GM18499 (cell line): ENCODE results near the gene PDK4.
"Not testable (repeated sequence)": the region's sequence is repeated elsewhere in the genome, so short reads cannot be mapped to it uniquely, and the experiment has no call there.

ENCODE experiments used
- ATAC-seq: cut with Tn5 transposase; IDR thresholded peaks from one replicate; pipeline ENCODE4 v1.9.1; 2021; ENCODE audit warnings: moderate number of reproducible peaks; ENCODE audit not compliant: insufficient read depth, unreplicated experiment

The PDK4 gene

DNA sequence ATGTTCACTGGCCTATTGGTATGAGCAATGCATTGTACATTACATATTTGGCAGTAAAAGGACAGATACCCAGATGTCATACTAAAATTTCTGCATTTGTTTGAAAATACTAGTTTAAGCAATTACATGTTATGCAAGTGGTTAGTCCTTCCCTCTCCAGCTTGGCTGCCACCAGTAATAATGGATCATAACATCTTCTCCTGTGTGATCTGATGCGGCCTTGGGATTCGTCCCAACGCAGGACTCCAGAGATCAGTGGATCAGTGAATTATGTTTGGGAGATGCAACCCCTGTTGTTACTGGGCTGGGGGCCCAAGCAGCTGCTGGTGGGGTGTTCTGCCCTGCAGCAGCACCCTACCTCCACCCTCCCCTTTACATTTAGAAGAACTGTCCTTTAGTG lies 11.2 kb upstream of the PDK4 start:
- no peak for ATAC-seq

GRCh38 chr7:95605275-95605674 lies 9.0 kb upstream of the PDK4 start:
- ATAC-seq, result no peak

- ATAC-seq, result not testable (repeated sequence)
These were observed 8.5 kb upstream of the PDK4 start for GRCh38 chr7:95604811-95605210.

DNA sequence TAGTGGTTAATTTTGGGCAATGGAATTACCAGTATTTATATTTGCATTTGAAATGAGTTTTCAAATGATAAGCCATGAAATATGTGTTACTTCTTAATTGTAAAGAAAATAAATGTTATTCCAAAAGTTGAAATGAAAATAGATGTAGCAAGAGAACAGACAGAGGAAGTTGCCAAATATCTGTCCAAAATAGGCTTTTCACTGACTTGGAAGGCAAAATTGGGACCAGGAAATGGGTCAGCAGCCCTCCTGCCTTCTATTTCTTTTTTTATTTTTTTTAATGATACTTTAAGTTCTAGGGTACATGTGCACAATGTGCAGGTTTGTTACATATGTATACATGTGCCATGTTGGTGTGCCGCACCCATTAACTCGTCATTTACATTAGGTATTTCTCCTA lies 8.1 kb upstream of the PDK4 start:
- ATAC-seq, result not testable (repeated sequence)

GRCh38 chr7:95602421-95602820 lies 6.1 kb upstream of the PDK4 start:
- ATAC-seq, result no peak

- ATAC-seq, result no peak
These were observed 5.0 kb upstream of the PDK4 start for GRCh38 chr7:95601316-95601715.

DNA sequence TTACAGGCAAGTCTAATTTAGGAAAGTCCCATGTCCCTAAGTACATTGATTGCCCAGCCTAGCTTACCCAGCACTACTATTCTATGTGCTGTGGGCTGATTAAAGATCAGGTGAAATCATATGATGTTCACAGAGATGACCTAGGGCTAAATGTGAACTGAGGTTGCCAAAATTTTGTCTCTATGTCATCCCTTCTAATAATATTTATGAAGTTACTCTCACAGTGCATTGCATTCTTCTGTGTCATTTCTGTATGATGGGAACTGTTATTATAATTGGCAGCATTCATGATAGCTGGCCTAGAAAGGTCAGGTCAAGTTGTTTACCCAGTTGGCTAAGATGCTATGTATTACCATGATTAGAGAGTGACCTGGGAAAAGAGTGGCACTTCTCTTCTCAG lies 2.8 kb upstream of the PDK4 start:
- no peak for ATAC-seq

GRCh38 chr7:95598511-95598910 lies 2.2 kb upstream of the PDK4 start:
- ATAC-seq, result no peak

- no peak for ATAC-seq
These were observed 544 bp downstream of the PDK4 start for GRCh38 chr7:95595746-95596197.

DNA sequence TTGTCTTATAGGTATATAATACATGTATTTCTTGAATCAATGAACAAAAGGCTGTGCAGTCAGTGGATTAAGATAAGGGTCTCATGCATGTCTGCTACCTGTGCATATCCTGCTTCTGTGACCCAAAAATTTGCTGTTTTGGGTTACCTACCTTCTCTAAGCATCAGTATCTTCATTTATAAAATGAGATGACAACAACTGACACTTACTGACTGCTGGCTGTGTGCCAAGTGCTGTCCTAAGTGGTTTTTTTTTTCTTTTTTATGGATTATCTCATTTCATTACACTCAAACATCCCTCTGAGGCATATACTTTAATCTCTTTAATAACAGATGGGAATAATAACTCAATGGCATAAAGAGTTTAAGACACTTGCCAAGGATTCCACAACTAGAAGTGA lies 2.1 kb downstream of the PDK4 start:
- no peak for ATAC-seq

DNA sequence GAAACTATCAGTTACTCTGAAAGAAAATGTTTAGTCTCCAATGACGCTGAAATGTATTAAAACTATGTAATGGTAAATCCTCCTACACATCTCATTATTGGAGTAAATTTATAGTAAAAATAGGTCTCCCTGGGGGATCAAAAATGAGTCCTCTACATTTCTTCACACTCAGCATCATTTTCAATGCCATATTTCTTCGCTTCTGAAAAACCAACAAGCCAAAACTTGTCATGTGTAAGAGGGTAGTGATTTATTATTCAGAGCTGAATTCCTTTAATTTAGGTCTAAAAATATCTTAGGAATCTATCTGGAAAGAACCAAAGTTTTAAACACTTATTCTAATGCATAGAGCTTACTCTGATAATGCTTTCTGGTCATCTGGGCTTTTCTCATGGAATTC lies 3.0 kb downstream of the PDK4 start:
- no peak for ATAC-seq

- no peak for ATAC-seq
These were observed 3.7 kb downstream of the PDK4 start for GRCh38 chr7:95592570-95592969.

- no peak for ATAC-seq
These were observed 5.7 kb downstream of the PDK4 start for GRCh38 chr7:95590387-95591248.

- no peak for ATAC-seq
These were observed 6.5 kb downstream of the PDK4 start for GRCh38 chr7:95589766-95590165.

DNA sequence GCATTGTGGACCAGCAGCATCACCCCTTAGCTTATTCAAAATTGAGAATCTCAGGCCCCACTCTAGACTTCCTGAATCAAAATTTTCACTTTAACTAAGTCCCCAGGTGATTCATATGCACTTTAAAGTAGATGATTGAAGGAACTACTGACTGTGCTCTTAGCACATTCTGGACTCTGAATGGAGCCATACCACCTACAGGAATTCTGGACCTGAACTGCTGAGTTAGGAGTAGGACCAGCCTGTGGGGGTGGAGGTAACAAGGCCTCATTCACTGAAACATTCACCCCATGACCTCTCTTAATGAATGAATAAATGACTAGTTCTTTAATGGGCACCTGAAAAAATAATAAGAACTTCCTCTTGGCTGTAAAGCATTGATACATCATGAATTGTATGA lies 7.3 kb downstream of the PDK4 start:
- no peak for ATAC-seq

DNA sequence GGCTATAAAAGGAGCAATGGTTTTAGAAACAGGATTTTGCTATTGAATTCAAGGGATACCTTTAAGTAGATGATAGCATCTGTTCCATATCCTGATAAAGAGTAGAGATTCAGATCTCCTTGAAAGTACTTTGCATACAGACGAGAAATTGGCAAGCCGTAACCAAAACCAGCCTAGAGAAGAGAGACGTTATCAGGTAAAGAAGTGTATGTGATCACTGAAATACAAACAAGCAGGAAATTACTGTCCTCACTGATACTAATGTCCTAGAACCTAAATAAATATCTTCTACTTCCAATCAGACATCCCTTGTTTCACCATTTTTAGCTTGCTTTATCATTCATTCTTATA lies 9.4 kb downstream of the PDK4 start:
- no peak for ATAC-seq

GRCh38 chr7:95585426-95585789 lies 10.9 kb downstream of the PDK4 start:
- ATAC-seq, result no peak

DNA sequence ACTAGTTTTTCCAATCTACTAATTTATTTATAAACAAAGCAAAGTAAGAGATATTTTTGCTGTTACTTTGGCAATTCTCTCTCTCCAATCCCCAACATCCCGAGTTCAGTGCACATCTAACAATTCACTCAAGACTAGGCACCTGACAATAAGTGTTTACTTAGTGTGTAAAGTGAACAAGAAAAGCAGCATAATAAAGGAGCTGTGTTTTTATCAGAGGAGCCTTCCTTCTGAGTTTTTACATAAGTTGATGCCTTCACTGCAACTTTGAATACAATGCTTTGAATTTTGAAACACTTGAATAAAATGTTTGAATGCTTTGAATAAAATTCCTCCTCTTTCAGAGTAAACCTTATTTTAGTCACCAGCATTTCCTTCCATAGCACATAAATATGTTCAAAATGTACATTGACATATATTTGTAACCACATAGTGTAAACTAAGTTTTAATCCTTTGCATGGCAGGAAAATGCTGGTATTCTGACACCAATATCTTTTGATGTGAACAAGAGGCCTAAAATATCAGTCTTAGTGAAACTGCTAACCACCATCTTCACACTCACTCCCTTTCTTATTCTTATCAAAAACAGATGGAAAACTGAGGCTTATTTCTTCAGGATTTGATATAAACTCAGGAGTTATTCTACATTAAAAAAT lies 11.4 kb downstream of the PDK4 start:
- no peak for ATAC-seq

- no peak for ATAC-seq
These were observed 12.3 kb downstream of the PDK4 start for GRCh38 chr7:95583834-95584621.

GRCh38 chr7:95582578-95583293 lies 13.6 kb downstream of the PDK4 start:
- ATAC-seq, result no peak

DNA sequence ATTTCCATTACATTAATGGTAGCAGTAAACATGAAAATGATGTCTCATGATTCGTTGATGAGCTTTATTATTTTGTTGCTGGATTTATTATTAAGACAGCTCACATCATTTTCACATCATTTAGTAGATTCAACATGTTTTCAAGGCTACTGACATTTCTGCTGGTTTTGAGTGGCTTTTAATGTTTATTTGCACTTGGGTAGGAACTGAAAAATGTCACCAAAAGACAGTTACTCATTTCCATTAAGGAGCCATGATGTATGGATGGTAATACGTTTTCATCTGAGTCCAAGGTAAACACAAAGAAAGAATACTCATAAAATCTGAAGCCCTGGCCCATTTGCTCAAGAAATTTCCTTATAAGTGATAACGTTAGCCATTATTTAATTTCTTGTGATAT lies 14.8 kb downstream of the PDK4 start:
- no peak for ATAC-seq
